Fibroblast of villous mesenchyme (primary cell): Measurements from ENCODE around the gene CLIP3. TPM values are rescaled to one million over a fixed set of nuclear protein-coding genes. Genes with fewer than 3 reads are reported as not detected.
A peak's percentile ranks its signal among the peaks of the same experiment; 100 is the strongest.

Experiments used
- DNase-seq: peaks from one replicate; pipeline ENCODE4 v3.0.0-alpha.2; 2010; ENCODE audit warnings: low read depth
- H3K4me3 ChIP-seq: 2 replicates; pipeline ENCODE4 v1.5.1; 2011; ENCODE audit warnings: low read depth, mild to moderate bottlenecking, low read length
- CTCF ChIP-seq: IDR thresholded peaks from 2 replicates; pipeline ENCODE4 v1.5.1; 2012; ENCODE audit warnings: low read depth, mild to moderate bottlenecking, low read length; ENCODE audit not compliant: insufficient read depth
- total RNA-seq: library from RNA; depleted of rRNA; stranded (reverse); fragments of >200 nt; gene quantifications from 2 replicates; pipeline ENCODE4 v1.2.3, GENCODE V29; 2012

The CLIP3 gene
- total RNA-seq, 1 donor = 17.3 TPM

GRCh38 chr19:36054733-36055686 lies 22.3 kb upstream of the CLIP3 start, which contains the start of gene WDR62:
Gene WDR62 (plus strand): TSS chr19:36054897. CDS start chr19:36054972, 75 bp downstream.
- TF ChIP-seq CTCF = no peak
- peak; percentile 93 for DNase-seq
- H3K4me3 ChIP-seq = peak within 1 kb of the TSS; percentile 83

GRCh38 chr19:36054119-36054732 lies 21.6 kb upstream of the CLIP3 start, which contains the start of gene THAP8:
Gene THAP8 (minus strand): TSS chr19:36054285. CDS start chr19:36054217, 68 bp downstream.
- H3K4me3 ChIP-seq = peak within 1 kb of the TSS; percentile 83
- TF ChIP-seq CTCF = peak; percentile 40
- peak; percentile 100 for DNase-seq

- no peak for TF ChIP-seq CTCF
- no peak overlapping the region for H3K4me3 ChIP-seq
- DNase-seq = no peak
These were observed 19.0 kb upstream of the CLIP3 start for GRCh38 chr19:36051637-36052036.

GRCh38 chr19:36051236-36051635 lies 18.6 kb upstream of the CLIP3 start:
- no peak overlapping the region for H3K4me3 ChIP-seq
- peak; percentile 37 for TF ChIP-seq CTCF

GRCh38 chr19:36049080-36049698 lies 16.5 kb upstream of the CLIP3 start:
- no peak overlapping the region for H3K4me3 ChIP-seq
- no peak for TF ChIP-seq CTCF
- DNase-seq = no peak

More at GRCh38 chr19:36051236-36051635, 18.6 kb upstream of the CLIP3 start:
- no peak for DNase-seq

- no peak for TF ChIP-seq CTCF
- no peak for DNase-seq
These were observed 15.2 kb upstream of the CLIP3 start for GRCh38 chr19:36047835-36048234.

More at GRCh38 chr19:36047835-36048234, 15.2 kb upstream of the CLIP3 start:
- no peak overlapping the region for H3K4me3 ChIP-seq
